Tibial artery (tissue), 4 donors: Measurements from ENCODE around the gene NRXN3.

Experiments
- DNase-seq, 2 donors: peaks; one replicate each; pipeline ENCODE4 v3.0.0-alpha.2; 2019
- H3K27ac ChIP-seq, 2 donors: fragments of 200-600 bp; sonication (generic) in 1 of 2; 1 replicate in 1 of 2; 2 replicates in 1 of 2; pipeline ENCODE4 v1.5.1; 2018 to 2019; ENCODE audit warnings: mild to moderate bottlenecking in 1 of 2
- H3K27me3 ChIP-seq, 2 donors: fragments of 200-600 bp; sonication (generic) in 1 of 2; one replicate each; pipeline versions ENCODE4 v1.5.1 to v1.6.0; 2016 to 2019
- H3K36me3 ChIP-seq, 3 donors: fragments of 200-600 bp; sonication (generic) in 2 of 3; one replicate each; pipeline ENCODE4 v1.5.1; 2016 to 2019; ENCODE audit warnings: mild to moderate bottlenecking in 2 of 3
- H3K4me1 ChIP-seq, 4 donors: fragments of 200-600 bp; sonication (generic) in 2 of 4; 1 replicate in 3 of 4; 2 replicates in 1 of 4; pipeline ENCODE4 v1.5.1; 2016 to 2019
- H3K4me3 ChIP-seq, 2 donors: fragments of 200-600 bp; sonication (generic) in 1 of 2; 1 replicate in 1 of 2; 2 replicates in 1 of 2; pipeline ENCODE4 v1.5.1; 2018 to 2019; ENCODE audit warnings: mild to moderate bottlenecking in 2 of 2
- H3K9me3 ChIP-seq, 3 donors: fragments of 200-600 bp; sonication (generic) in 1 of 3; one replicate each; pipeline ENCODE4 v1.5.1; 2016 to 2019
- intact Hi-C: fragments of 100-400 bp; cut with DNase I; formaldehyde crosslinking; loops from one replicate; pipeline ENCODE4 v1.15.0; 2023; ENCODE audit warnings: low total_unique reads
- TF ChIP-seq, protein P1 (sequence below), 2 experiments: fragments of 200-600 bp in 1 of 2; fragments of 450-650 bp in 1 of 2; IDR thresholded peaks; one replicate each; pipeline ENCODE4 v1.5.1; 2017 to 2019; ENCODE audit warnings: antibody characterized with exemption in 2 of 2, mild to moderate bottlenecking in 1 of 2, moderate library complexity in 1 of 2

Gene NRXN3

DNA sequence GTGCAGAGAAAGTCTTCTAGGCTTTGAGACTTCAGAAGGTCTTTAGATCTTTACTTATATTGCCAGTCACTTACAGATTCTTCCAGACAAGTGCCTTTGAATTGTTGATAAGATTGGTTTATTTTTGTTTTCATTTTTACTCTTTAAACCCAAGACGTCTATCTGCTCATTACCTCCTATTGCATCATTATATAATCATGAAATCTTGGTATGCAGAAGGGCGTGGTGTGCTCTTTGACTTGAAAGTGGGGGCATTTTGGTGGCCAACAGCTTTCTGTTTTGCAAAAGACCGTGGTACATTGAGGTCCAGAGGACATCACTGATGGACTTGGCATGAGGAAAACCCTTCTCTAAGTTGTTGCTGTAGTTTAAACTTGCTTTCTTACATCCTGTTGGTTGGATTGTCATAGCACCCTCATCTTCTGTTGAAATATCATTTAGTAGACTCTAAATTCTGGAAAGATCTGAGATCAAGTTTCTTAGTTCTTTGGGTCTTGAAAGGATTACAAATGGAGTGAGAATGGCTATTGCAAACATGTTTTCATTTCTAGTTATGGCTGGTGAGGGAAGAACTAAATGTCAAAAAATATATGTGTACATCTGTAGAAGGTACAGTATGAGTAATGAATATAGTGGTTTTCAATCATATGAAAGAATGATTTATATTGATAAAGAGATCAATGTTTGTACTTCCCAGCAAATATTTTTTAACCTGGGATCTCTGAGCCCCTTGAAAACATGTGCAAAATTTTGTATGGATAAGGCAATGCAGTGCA, 441.8 kb downstream of the NRXN3 start:
- TF ChIP-seq, protein P1, sequence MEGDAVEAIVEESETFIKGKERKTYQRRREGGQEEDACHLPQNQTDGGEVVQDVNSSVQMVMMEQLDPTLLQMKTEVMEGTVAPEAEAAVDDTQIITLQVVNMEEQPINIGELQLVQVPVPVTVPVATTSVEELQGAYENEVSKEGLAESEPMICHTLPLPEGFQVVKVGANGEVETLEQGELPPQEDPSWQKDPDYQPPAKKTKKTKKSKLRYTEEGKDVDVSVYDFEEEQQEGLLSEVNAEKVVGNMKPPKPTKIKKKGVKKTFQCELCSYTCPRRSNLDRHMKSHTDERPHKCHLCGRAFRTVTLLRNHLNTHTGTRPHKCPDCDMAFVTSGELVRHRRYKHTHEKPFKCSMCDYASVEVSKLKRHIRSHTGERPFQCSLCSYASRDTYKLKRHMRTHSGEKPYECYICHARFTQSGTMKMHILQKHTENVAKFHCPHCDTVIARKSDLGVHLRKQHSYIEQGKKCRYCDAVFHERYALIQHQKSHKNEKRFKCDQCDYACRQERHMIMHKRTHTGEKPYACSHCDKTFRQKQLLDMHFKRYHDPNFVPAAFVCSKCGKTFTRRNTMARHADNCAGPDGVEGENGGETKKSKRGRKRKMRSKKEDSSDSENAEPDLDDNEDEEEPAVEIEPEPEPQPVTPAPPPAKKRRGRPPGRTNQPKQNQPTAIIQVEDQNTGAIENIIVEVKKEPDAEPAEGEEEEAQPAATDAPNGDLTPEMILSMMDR (IDR thresholded peaks at IDR 0.05): no peak
- intact Hi-C loops: no loop called here
- Histone ChIP-seq H3K4me3 (no peak overlapping the region), H3K4me1 (no peaks in the 10 kb centered on the region), H3K36me3 (no peaks in the 10 kb centered on the region), H3K27me3 (no peaks in the 10 kb centered on the region), H3K9me3 (no peaks in the 10 kb centered on the region), H3K27ac (no peak overlapping the region)
- DNase-seq: no peak

DNA sequence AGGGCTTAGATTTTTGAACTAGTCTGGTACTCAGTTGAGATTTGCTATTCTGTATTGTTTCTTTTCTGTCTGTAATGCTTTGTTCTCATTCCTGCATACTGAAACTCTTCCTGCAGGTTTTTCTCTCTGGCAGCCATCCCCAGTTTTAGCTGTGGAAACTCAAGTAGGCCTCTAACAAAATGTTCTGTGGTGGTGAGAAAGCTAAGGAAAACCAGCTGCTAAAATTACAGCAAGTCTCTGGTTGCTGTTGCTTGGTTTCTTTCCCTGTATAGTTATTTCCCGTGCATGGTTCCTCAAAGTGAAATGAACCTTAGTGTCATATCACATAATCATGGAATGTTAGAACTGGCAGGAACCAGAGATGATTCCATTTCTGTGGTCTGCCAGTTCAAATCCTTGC, 442.5 kb downstream of the NRXN3 start:
- no peak overlapping the region for H3K4me3 ChIP-seq
- TF ChIP-seq, protein P1 (IDR thresholded peaks at IDR 0.05): no peak
- DNase-seq: no peak
- no peak overlapping the region for H3K27ac ChIP-seq
- H3K36me3 ChIP-seq: no peaks in the 10 kb centered on the region
- H3K9me3 ChIP-seq: no peaks in the 10 kb centered on the region
- no peaks in the 10 kb centered on the region for H3K27me3 ChIP-seq
- intact Hi-C loops: no loop called here
- no peaks in the 10 kb centered on the region for H3K4me1 ChIP-seq

DNA sequence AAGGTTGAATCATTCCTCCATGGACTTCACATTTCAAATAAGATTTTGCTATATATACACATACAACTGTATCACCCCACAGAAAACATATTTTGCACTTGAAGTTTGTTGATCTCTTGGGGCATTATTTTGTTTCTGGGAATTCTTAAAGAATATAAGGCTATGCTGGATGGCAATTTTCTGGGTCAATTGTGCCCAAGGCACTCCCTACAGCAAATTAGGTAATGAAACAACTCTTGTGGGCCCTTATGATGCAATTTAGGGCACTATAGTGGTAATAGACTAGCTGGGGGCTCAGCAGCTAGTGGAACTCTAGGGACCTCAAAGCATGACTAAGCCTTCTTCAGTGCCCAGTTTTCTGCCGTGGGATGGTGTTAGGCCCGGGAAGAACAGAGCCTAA, 444.4 kb downstream of the NRXN3 start:
- TF ChIP-seq, protein P1 (IDR thresholded peaks at IDR 0.05): no peak
- Histone ChIP-seq H3K9me3 (no peaks in the 10 kb centered on the region), H3K27ac (no peak overlapping the region), H3K4me3 (no peak overlapping the region), H3K27me3 (no peaks in the 10 kb centered on the region), H3K36me3 (no peaks in the 10 kb centered on the region), H3K4me1 (no peaks in the 10 kb centered on the region)
- intact Hi-C loops: no loop called here
- no peak for DNase-seq

DNA sequence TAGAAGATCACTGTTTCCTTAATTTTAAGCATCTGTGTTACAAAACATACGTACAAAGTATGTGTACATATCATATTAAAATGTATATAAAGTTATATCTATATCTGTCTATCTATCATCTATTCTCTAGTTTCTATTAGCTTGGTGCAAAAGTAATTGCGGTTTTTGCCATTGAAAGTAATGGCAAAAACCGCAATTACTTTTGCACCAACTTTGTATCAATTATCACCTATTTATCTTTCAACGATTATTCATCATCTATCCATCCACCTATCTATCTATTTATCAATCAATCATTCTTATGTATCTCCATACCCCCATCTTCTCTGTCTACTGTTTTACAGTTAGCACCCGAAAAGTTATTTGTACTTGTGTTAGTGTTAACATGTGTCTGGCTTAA, 447.6 kb downstream of the NRXN3 start:
- H3K4me1 ChIP-seq: no peaks in the 10 kb centered on the region
- TF ChIP-seq, protein P1 (IDR thresholded peaks at IDR 0.05): no peak
- intact Hi-C loops: no loop called here
- H3K9me3 ChIP-seq: no peaks in the 10 kb centered on the region
- H3K27ac ChIP-seq: no peak overlapping the region
- H3K4me3 ChIP-seq: no peak overlapping the region
- no peak for DNase-seq
- no peaks in the 10 kb centered on the region for H3K27me3 ChIP-seq
- no peaks in the 10 kb centered on the region for H3K36me3 ChIP-seq

DNA sequence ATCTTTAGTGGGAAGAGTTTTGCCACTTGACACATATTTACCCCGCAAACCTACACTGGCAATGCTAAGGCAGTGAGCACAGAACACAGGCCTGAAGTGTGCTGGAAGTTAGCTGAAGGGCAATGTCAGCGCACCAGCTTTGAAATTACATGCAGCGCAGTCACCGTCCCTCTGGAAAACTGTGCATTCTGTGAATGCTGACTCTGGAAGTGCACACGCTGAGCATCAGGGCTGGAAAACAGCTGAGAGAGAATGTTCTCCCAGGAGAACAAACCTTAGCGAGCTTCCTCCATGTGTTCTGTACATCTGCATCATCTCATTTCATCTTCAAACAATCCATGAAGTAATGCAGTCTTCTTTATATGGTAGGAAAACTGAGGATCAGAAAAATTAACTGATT, 448.2 kb downstream of the NRXN3 start:
- H3K27ac ChIP-seq: no peak overlapping the region
- TF ChIP-seq, protein P1 (IDR thresholded peaks at IDR 0.05): no peak
- no peaks in the 10 kb centered on the region for H3K9me3 ChIP-seq
- H3K27me3 ChIP-seq: no peaks in the 10 kb centered on the region
- intact Hi-C loops: no loop called here
- H3K4me3 ChIP-seq: no peak overlapping the region
- H3K36me3 ChIP-seq: no peaks in the 10 kb centered on the region
- no peak for DNase-seq
- H3K4me1 ChIP-seq: no peaks in the 10 kb centered on the region
